K562 (cell line): ENCODE results near the gene RMP24.

Experiments used
- CEBPB ChIP-seq: fragments of 450-650 bp; IDR thresholded peaks from 2 replicates; pipeline ENCODE4 v1.6.1; 2016; ENCODE audit warnings: missing genetic modification characterization, missing compliant biosample characterization
- CEBPZ ChIP-seq: fragments of 150-350 bp; IDR thresholded peaks from 2 replicates; pipeline ENCODE4 v1.6.1; 2014; ENCODE audit warnings: low read depth, mild to moderate bottlenecking, low read length, borderline replicate concordance
- CTCF ChIP-seq, 3 experiments: IDR thresholded peaks in 2 of 3; conservative IDR thresholded peaks in 1 of 3; 2 replicates each; pipeline ENCODE4 v1.5.1; 2011 to 2012; ENCODE audit warnings: low read length in 3 of 3, mild to moderate bottlenecking in 3 of 3, control low read depth in 2 of 3, improper control_type of control experiment in 1 of 3, inconsistent platforms in 1 of 3, low read depth in 1 of 3, mixed read lengths in 1 of 3, moderate library complexity in 1 of 3; ENCODE audit not compliant: insufficient read depth in 2 of 3
- E2F4 ChIP-seq: sonication (generic); formaldehyde crosslinking; IDR thresholded peaks from 2 replicates; pipeline ENCODE4 v1.8.0; 2022; ENCODE audit warnings: mild to moderate bottlenecking, low read depth, missing genetic modification reagents
- FOXA3 ChIP-seq, 2 experiments: fragments of 450-650 bp in 1 of 2; sonication (generic) in 1 of 2; formaldehyde crosslinking; IDR thresholded peaks in 1 of 2; conservative IDR thresholded peaks in 1 of 2; 2 replicates each; pipeline versions ENCODE4 v1.4.0 to v1.8.0; 2020 to 2022; ENCODE audit warnings: mild to moderate bottlenecking in 2 of 2, missing genetic modification reagents in 1 of 2
- HDGF ChIP-seq: fragments of 450-650 bp; IDR thresholded peaks from 2 replicates; pipeline ENCODE4 v1.6.1; 2016
- KLF6 ChIP-seq: fragments of 250-450 bp; sonication (Bioruptor Pico); IDR thresholded peaks from 2 replicates; pipeline ENCODE4 v1.4.0; 2020; ENCODE audit warnings: mild to moderate bottlenecking, moderate library complexity, borderline replicate concordance
- NFE2L1 ChIP-seq: fragments of 450-650 bp; IDR thresholded peaks from 2 replicates; pipeline ENCODE4 v1.6.1; 2016; ENCODE audit warnings: missing genetic modification characterization, low read depth, mild to moderate bottlenecking, missing compliant biosample characterization, moderate library complexity, borderline replicate concordance
- PKNOX1 ChIP-seq: fragments of 450-650 bp; IDR thresholded peaks from 2 replicates; pipeline ENCODE4 v1.6.1; 2016
- POLR2G ChIP-seq: fragments of 200-400 bp; formaldehyde crosslinking; IDR thresholded peaks from 2 replicates; pipeline ENCODE4 v1.6.1; 2017; ENCODE audit warnings: low read depth, mild to moderate bottlenecking, antibody characterized with exemption, low read length, moderate library complexity
- PRMT5 ChIP-seq: sonication (generic); formaldehyde crosslinking; IDR thresholded peaks from 2 replicates; pipeline ENCODE4 v1.5.0; 2020; ENCODE audit warnings: missing genetic modification reagents
- PTRF ChIP-seq: fragments of 450-650 bp; IDR thresholded peaks from 2 replicates; pipeline ENCODE4 v1.6.1; 2016; ENCODE audit warnings: mild to moderate bottlenecking, missing genetic modification characterization, missing compliant biosample characterization
- RBM17 ChIP-seq: fragments of 200-400 bp; formaldehyde crosslinking; IDR thresholded peaks from 2 replicates; pipeline ENCODE4 v1.6.1; 2017; ENCODE audit warnings: low read depth, mild to moderate bottlenecking, low read length, borderline replicate concordance
- TEAD4 ChIP-seq, 2 experiments: sonication (generic) in 1 of 2; formaldehyde crosslinking in 1 of 2; IDR thresholded peaks; 2 replicates each; pipeline versions ENCODE4 v1.6.1 to v1.8.0; 2012 to 2022; ENCODE audit warnings: borderline replicate concordance in 1 of 2, inconsistent platforms in 1 of 2, low read length in 1 of 2, mild to moderate bottlenecking in 1 of 2, missing genetic modification reagents in 1 of 2
- YY1 ChIP-seq, 3 experiments: IDR thresholded peaks; 2 replicates each; pipeline ENCODE4 v1.6.1; 2011; ENCODE audit warnings: low read length in 2 of 3, mild to moderate bottlenecking in 2 of 3, moderate library complexity in 2 of 3, borderline replicate concordance in 1 of 3, control low read depth in 1 of 3, low read depth in 1 of 3; ENCODE audit not compliant: insufficient read depth in 3 of 3, insufficient replicate concordance in 2 of 3, control insufficient read depth in 1 of 3, insufficient read length in 1 of 3; ENCODE audit errors: extremely low read depth in 1 of 3
- ZBTB12 ChIP-seq: fragments of 250-450 bp; sonication (Bioruptor Pico); IDR thresholded peaks from 2 replicates; pipeline ENCODE4 v1.4.0; 2020

RMP24 gene

GRCh38 chr18:35972197-35973000 lies at the start of gene RMP24 (continued):
- TF ChIP-seq CEBPZ = no peak
- TF ChIP-seq PTRF = no peak
- TF ChIP-seq RBM17 = no peak
- peak in 2 of 3 experiments; percentile 57 to 74 for TF ChIP-seq YY1 (IDR thresholded peaks at IDR 0.05; ENCODE audit: borderline replicate concordance in 1 of 3, control insufficient read depth in 1 of 3, extremely low read depth in 1 of 3, insufficient read depth in 3 of 3, insufficient read length in 1 of 3, insufficient replicate concordance in 2 of 3, low read depth in 1 of 3, low read length in 2 of 3)
- no peak for TF ChIP-seq FOXA3 (CRISPR knock-in tag; conservative IDR thresholded peaks at IDR 0.05 in 1 of 2, IDR thresholded peaks at IDR 0.05 in 1 of 2)
- TF ChIP-seq POLR2G = peak; percentile 96
- no peak for TF ChIP-seq CTCF (IDR thresholded peaks at IDR 0.05 in 2 of 3, conservative IDR thresholded peaks at IDR 0.05 in 1 of 3; ENCODE audit: insufficient read depth in 2 of 3, low read depth in 1 of 3, low read length in 3 of 3)
- TF ChIP-seq ZBTB12 = 0 out of 2 replicates have a peak, but pooled peaks have one; percentile 12
- 0 out of 2 replicates have a peak, but pooled peaks have one; percentile 22 for TF ChIP-seq E2F4
- TF ChIP-seq HDGF = 0 out of 2 replicates have a peak, but pooled peaks have one; percentile 25
- TF ChIP-seq TEAD4 (IDR thresholded peaks at IDR 0.05; ENCODE audit: low read length) = peak; percentile 43; the same call in 1 of the 2 replicates
- TF ChIP-seq TEAD4 (CRISPR knock-in tag; IDR thresholded peaks at IDR 0.05; ENCODE audit: borderline replicate concordance) = no peak
- TF ChIP-seq KLF6 = no peak
- TF ChIP-seq PKNOX1 = peak; percentile 79
- TF ChIP-seq CEBPB (tag) = no peak
- TF ChIP-seq NFE2L1 (tag) = no peak
- no peak for TF ChIP-seq PRMT5
